C4-2B (cell line): ENCODE data around the gene PCDHGA11.
"Not testable (repeated sequence)": the region's sequence is repeated elsewhere in the genome, so short reads cannot be mapped to it uniquely, and the experiment has no call there.

Experiments
- H3K27ac ChIP-seq: fragments of 450-650 bp; 2 replicates; pipeline ENCODE4 v1.5.1; 2017
- CTCF ChIP-seq: fragments of 450-650 bp; conservative IDR thresholded peaks from 2 replicates; pipeline ENCODE4 v1.5.1; 2017; ENCODE audit warnings: mild to moderate bottlenecking
- ZFX ChIP-seq: fragments of 450-650 bp; IDR thresholded peaks from 2 replicates; pipeline ENCODE4 v1.6.1; 2017

The PCDHGA11 gene

GRCh38 chr5:141407790-141408505 lies 12.9 kb upstream of the PCDHGA11 start, which contains the start of gene PCDHGB6:
Gene PCDHGB6 (plus strand): TSS chr5:141408021. CDS start chr5:141408203, 182 bp downstream.
- H3K27ac ChIP-seq, result not testable (repeated sequence)
- TF ChIP-seq CTCF, result peak; percentile 78

- no peak overlapping the region for H3K27ac ChIP-seq
- no peak for TF ChIP-seq ZFX
Observed at GRCh38 chr5:141409598-141410306, 11.1 kb upstream of the PCDHGA11 start.

- H3K27ac ChIP-seq, result no peak overlapping the region
- TF ChIP-seq ZFX (no peak), CTCF (no peak)
Observed at GRCh38 chr5:141411575-141411974, 9.3 kb upstream of the PCDHGA11 start.

GRCh38 chr5:141412854-141413539 lies 7.9 kb upstream of the PCDHGA11 start, which contains the start of gene PCDHGA10:
Gene PCDHGA10 (plus strand): TSS chr5:141412987. CDS start chr5:141413176, 189 bp downstream.
- peak; percentile 88 for TF ChIP-seq CTCF
- TF ChIP-seq ZFX, result no peak
- no peak within 1 kb of the TSS for H3K27ac ChIP-seq

- H3K27ac ChIP-seq, result no peak overlapping the region
- TF ChIP-seq ZFX (no peak), CTCF (no peak)
Observed at GRCh38 chr5:141413540-141414069, 7.2 kb upstream of the PCDHGA11 start.

- not testable (repeated sequence) for H3K27ac ChIP-seq
Observed at GRCh38 chr5:141414548-141415274, 6.1 kb upstream of the PCDHGA11 start.

GRCh38 chr5:141415275-141415618 lies 5.6 kb upstream of the PCDHGA11 start:
- not testable (repeated sequence) for H3K27ac ChIP-seq

GRCh38 chr5:141417494-141418172 lies 3.2 kb upstream of the PCDHGA11 start, which contains the start of gene PCDHGB7:
Gene PCDHGB7 (plus strand): TSS chr5:141417677. CDS start chr5:141417860, 183 bp downstream.
- not testable (repeated sequence) for H3K27ac ChIP-seq
- peak; percentile 81 for TF ChIP-seq CTCF
